NK-92 (cell line): ENCODE measurements around the gene SYT13.

Source experiments
- DNase-seq: peaks from one replicate; lab custom pipeline; 2025; ENCODE audit not compliant: unreplicated experiment; lab: John Stamatoyannopoulos, UW

Gene SYT13

GRCh38 chr11:45275828-45276227 lies 10.3 kb downstream of the SYT13 start:
- DNase-seq = no peak

- DNase-seq = no peak
Measured at GRCh38 chr11:45274206-45274605, 11.9 kb downstream of the SYT13 start.

DNA sequence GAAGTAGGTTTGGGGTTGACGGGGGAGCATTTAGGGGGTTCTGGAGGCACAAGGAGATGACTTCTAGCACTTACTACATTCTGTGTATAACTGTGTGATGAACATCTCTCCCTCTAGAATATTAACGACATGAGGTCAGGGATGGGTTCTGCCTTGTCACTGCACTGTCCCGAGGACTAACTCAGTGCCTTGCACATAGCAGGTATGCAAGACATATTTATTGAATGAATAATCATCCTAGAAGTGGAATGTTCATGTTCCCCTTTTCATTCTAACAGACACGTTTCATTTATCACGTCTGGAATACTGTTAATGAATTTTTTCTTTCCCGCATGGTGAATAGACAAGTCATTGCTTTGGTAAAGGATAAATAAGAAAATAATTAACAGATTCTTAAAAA lies 12.6 kb downstream of the SYT13 start:
- DNase-seq = no peak

- DNase-seq = no peak
Measured at GRCh38 chr11:45272701-45273100, 13.4 kb downstream of the SYT13 start.

DNA sequence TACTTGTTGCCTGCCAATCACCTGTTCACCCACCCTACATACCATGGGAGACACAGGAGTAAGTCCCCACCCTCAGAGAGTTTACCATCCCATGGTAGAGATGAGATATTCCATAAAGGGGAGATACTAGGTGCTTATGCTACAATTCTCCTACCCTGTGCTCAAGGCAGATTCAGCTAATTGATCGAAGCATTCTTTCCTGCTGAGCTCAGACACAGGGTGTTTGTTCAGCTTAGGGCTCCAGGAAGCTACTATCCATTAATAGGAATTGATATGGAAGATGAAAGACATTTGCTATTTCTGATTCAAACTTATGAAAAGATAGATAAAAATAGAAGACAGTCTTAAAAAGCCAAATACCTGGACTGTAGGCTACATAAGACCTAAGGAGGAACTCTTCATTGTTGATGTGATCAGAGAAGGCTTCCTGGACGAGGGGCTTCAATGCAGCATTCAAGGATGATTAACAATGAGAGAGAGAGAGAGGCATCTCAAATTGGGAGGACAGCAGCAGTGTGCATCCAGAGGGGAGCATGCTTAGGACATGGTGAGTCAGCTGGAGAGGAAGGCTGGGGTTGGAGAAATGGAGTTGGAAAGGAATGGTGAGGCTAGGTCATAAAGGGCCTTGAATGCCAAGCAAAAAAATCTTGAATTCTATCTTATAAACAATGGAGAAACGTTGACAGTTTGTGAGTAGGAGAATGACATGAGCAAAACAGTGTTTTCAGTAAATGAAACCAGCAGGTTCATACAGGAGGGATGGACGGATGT lies 15.0 kb downstream of the SYT13 start:
- no peak for DNase-seq

DNA sequence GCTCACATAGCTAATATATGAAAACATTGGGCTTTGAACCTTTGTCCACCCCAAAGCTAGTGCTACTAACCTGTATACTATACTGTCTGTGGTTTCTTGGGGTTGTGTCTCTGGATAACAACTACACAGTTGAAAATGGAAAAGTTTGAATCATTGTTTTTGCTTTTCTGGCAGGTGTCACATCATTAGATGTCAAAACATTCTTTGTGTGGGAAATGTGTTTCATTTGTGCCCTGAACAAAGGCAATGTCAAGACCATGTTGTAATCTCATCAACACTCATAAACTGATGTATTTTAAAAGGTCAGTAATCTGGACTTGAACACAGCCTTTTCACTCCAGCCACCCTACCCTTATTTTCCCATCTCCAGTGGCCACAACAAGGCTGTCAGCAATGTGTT lies 16.5 kb downstream of the SYT13 start:
- DNase-seq = no peak

DNA sequence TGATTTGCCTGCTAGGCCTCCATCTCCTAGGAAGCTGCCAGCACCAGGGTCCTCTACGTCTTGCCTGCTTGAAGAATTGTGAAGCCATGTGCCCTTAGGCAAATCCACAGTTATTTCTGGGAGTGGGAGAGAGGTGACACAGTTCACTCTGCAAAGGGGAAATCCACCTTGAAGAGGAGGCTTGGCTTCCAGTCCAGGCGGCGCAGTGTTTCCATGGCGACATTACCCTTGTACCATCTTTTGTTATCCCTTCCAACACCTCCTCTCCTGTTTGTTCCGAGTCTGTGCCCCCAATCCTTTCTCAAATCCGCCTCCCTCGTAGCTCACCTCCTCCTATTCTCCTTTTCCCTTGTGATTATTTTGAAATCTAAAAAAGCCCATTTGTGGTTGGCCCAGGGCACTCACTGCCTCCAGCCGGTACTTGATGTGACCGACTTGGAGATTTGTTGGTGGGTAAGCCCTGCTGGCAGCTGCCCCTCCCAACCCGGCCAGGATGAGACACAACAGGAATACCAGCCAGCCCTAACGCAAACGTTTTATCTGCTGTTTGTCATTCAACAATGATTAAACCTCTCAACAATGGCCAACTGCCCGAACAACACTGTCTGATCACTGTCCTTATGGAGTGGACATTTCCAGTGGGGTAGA lies 18.4 kb downstream of the SYT13 start:
- DNase-seq = no peak

- DNase-seq = no peak
Measured at GRCh38 chr11:45267052-45267451, 19.1 kb downstream of the SYT13 start.

DNA sequence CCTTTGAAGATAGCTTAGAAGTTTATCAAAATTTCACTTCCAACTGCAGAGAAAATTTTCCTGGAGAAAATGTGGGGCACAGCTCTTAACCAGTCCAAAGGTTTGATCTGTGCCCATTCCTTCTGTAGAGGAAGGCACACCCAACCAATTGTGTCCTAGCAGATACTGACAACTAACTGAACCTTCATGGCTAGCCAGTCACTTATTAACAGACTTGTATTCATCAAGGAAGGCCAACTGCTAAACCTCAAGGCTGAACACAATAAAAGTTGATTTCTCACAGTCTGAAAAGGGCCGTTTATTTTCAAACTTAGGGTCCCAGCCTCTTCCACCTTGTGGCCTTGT lies 19.5 kb downstream of the SYT13 start:
- DNase-seq = no peak

DNA sequence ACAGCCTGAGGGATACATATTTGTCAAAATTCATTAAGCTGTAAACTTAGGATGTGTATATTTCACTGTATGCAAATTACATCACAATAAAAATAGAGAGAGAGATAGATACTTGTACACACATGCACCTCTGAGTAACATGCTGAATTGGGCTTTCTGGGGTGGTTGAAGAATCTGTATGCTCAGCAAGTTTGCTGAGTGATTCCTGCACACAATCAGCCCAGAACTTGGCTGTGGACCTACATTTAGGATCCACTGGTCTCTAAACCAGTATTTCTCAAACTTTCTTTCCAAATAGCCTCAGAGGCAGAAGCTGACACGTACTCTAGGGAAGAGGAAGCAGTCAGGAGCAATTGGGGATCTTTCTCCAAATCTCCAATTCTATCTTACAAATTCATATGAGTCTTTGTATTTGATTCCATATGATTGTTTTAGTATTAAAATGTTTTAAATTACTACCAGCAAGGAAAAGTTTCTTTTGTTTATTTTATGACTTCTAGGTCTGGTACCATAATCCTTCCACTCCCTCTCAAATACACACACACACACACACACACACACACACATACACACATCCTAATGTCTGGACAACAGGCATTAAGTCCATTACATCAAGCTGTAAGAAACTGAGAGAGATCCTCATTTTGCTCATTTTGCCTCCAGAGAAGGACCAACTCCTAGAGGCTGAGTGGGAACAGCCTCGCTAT lies 20.0 kb downstream of the SYT13 start:
- no peak for DNase-seq

DNA sequence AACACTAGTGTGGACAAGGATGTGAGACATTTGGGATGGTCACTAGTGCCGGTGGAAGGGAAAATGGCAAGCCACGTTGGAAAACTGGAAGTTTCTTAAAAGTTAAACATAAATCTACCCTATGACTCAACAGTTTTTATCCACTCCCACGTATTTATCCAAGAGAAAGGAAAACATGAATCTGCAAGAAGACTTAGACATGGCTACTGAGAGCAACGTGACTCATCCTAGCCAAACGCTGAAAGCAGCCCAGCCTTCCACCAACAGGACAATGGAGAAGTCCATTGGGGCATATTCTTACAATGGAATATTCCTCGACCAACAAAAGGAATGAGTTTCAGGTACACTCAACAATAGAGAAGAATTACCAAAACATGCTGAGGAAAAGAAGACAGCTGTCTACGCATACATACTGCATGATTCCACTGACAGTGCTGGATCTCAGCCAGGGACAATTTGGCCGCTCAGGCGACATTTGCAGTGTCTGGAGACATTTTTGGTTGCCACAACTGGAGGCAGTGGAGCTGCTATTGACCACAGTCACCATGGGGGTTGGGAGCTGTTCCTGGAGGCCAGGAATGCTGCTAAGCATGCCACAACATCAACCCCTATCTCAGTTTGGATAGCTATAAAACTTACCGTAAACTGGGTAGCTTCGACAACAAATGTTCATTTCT lies 21.2 kb downstream of the SYT13 start:
- DNase-seq = no peak

- no peak for DNase-seq
Measured at GRCh38 chr11:45263773-45264172, 22.4 kb downstream of the SYT13 start.

- DNase-seq = no peak
Measured at GRCh38 chr11:45262900-45263299, 23.2 kb downstream of the SYT13 start.

DNA sequence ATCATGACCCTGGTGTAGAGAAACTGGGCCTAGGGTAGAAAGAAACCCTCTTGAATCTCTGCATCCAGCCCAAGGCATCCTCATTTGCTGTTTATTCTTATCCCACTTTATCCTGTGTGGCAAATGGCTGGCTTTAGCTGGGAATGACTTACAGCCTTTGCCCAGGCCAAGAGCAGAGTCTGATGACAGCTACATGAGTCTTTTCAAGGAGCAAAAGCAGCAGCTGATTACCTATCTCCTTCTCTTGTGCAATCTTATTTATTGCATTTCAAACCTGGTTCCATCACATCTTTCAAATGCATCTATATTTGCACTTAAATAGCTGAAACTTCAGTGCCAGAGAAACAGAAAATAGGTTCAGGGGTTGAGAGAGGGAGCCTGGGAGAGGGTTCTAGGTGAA lies 26.1 kb downstream of the SYT13 start:
- no peak for DNase-seq

- DNase-seq = no peak
Measured at GRCh38 chr11:45259592-45259991, 26.5 kb downstream of the SYT13 start.

DNA sequence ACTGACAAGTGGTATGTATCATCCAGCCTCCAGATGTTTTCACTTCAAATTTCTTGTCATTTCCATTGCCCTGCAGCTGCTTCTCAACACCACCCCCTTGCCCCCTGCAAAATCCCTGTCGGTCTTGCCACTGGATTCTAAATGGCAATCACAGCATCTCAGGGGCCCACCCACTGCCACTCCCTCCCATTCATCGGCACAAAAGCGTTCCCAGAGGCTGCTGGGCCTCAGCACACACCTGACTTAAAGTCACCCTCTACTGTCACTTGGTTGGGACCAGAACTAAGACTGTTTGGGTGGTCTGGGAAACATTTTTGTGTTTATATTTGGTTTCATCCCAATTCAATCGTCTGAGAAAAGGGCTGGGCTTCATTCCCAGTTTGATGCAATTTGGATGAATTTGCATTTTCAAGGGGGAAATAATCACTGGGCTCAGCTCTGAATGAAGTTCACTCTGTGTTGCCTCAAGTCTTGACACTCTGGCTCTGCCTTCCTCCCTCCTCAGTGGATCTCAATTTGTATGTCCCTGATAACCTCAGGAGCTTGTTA lies 27.1 kb downstream of the SYT13 start:
- DNase-seq = no peak

GRCh38 chr11:45254070-45254469 lies 32.1 kb downstream of the SYT13 start:
- DNase-seq = no peak

- no peak for DNase-seq
Measured at GRCh38 chr11:45253640-45254039, 32.5 kb downstream of the SYT13 start.

DNA sequence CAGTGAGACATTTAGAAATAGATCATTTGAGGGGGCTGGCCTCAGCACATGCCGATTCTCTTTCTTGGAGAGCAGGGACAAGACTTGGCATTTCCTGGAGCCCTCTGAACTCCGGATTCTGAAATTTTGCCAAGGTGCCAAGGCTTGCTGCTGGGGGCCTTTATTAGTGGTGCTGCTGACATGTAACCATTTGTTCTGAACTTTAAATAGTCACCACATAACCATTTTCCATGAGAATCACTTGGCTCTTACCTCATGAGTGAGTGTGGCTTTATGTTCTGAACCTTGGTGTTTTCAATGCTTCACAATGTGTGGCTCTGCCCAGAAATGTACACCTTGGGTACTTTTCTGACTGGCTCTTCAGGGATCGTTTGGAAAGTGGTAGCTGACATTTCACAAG lies 33.3 kb downstream of the SYT13 start:
- no peak for DNase-seq

GRCh38 chr11:45252134-45252856 lies 33.8 kb downstream of the SYT13 start:
- no peak for DNase-seq
